H1 (cell line): Measurements from ENCODE around the gene PBX1. TPM values are rescaled to one million over a fixed set of nuclear protein-coding genes. Genes with fewer than 3 reads are reported as not detected.

Source experiments
- CTBP2 ChIP-seq: IDR thresholded peaks from 2 replicates; pipeline ENCODE4 v1.7.0; 2011; ENCODE audit warnings: borderline replicate concordance, mild to moderate bottlenecking, moderate library complexity, mixed read lengths, low read length; ENCODE audit not compliant: insufficient read depth, insufficient read length
- SAP30 ChIP-seq: fragments of 300-600 bp; sonication (generic); IDR thresholded peaks from 2 replicates; pipeline ENCODE4 v1.7.1; 2012; ENCODE audit warnings: low read length, moderate library complexity, mild to moderate bottlenecking, inconsistent platforms; ENCODE audit not compliant: insufficient read depth, insufficient replicate concordance
- TEAD4 ChIP-seq: IDR thresholded peaks from 2 replicates; pipeline ENCODE4 v1.6.1; 2012; ENCODE audit warnings: low read depth, low read length, inconsistent platforms, mixed read lengths
- polyA plus RNA-seq, 7 experiments: library from polyadenylated mRNA; depleted of rRNA in 3 of 7; stranded (reverse) in 5 of 7; unstranded in 2 of 7; fragments of >200 nt in 5 of 7; fragments of 200-250 nt in 2 of 7; gene quantifications; 1 replicate in 5 of 7; 2 replicates in 1 of 7; 4 replicates in 1 of 7; pipeline versions ENCODE4 v1.2.1 to v1.2.3, GENCODE V29; 2011 to 2013; ENCODE audit warnings: missing spikeins in 2 of 7, mixed read lengths in 2 of 7
- total RNA-seq: library from RNA; stranded (reverse); fragmentation: NEBNext Ultra II Directional; extraction: Animal tissue kit (Norgen Biotek cat#: 25700); gene quantifications from 2 replicates; pipeline ENCODE4 v1.2.1, GENCODE V29; 2021

PBX1 gene
- total and polyA plus RNA-seq, 2 of the 8 experiments (the other 6 are each of a cell fraction or from before 2014, with no cell fraction given), result 87.4 to 124 TPM

DNA sequence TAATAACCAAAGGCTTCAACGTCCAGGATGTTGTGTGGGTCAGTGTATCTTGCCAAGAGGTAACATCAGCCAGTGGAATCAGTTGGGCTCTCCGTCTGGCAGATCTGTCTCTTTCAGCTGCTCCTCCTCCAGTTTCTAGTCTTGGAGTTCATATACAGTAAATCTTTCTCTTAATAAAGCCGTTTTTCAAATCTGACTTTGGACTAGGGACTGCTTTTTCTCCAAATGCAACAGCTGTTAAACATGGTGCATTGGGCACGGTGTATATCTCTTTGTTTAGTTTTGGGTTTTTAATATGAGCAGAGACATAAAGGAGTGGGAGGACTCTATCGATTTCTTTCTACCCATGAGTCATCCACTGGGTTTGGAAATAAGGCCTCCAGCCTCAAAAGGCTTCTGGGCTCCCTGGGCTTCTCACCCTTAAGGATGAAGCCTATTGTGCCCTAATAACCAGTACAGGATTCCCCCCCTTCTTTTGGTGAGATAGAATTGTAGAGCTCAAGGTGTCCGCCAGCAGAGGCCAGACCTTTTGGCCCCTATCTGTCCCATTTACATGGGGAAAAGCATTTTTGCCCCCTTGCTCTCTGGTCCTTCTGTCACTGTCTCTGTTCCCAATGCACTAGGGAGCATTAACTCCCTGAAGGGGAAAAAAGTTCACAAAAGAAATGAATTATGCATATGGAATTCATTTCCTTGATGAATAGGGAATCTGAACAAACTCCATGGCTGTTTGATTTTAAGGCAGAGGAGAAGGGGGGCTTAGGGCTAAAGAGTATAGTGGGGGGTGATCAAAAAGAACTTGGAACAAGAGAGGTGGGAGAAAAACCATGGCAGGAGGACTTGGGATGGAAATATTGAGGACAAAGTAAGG is 86.0 kb downstream of the PBX1 start (continued):
- TF ChIP-seq CTBP2, result no peak
- TF ChIP-seq SAP30, result no peak
- no peak for TF ChIP-seq TEAD4
